Central memory CD8-positive, alpha-beta T cell (primary cell): ENCODE results near the gene CTF1.
A peak's percentile ranks its signal among the peaks of the same experiment; 100 is the strongest.

ENCODE experiments used
- ATAC-seq: fragments of 150-1000 bp; cut with Tn5 transposase; replicated peaks from 2 replicates; pipeline ENCODE4 v1.10.0; 2022; ENCODE audit warnings: mild to moderate bottlenecking, moderate FRiP score, moderate number of reproducible peaks; ENCODE audit not compliant: poor library complexity, severe bottlenecking; ENCODE audit errors: extremely low read depth
- DNase-seq, 2 donors: peaks; one replicate each; pipeline ENCODE4 v3.0.0; 2021; ENCODE audit warnings: low spot score in 2 of 2
- H3K27ac Mint-ChIP-seq: one replicate; pipeline ENCODE4 v1.8.0; 2022; ENCODE audit warnings: low read depth, mild to moderate bottlenecking, moderate library complexity, mixed read lengths
- H3K27me3 Mint-ChIP-seq: one replicate; pipeline ENCODE4 v1.8.0; 2022; ENCODE audit warnings: mixed read lengths
- H3K36me3 Mint-ChIP-seq: one replicate; pipeline ENCODE4 v1.8.0; 2022; ENCODE audit warnings: mild to moderate bottlenecking, moderate library complexity, mixed read lengths; ENCODE audit not compliant: insufficient read depth
- H3K4me1 Mint-ChIP-seq: one replicate; pipeline ENCODE4 v1.8.0; 2022; ENCODE audit warnings: mixed read lengths
- H3K4me3 Mint-ChIP-seq: one replicate; pipeline ENCODE4 v1.8.0; 2022; ENCODE audit warnings: mild to moderate bottlenecking, moderate library complexity, mixed read lengths
- H3K9me3 Mint-ChIP-seq: one replicate; pipeline ENCODE4 v1.8.0; 2022; ENCODE audit warnings: mixed read lengths

CTF1 gene

DNA sequence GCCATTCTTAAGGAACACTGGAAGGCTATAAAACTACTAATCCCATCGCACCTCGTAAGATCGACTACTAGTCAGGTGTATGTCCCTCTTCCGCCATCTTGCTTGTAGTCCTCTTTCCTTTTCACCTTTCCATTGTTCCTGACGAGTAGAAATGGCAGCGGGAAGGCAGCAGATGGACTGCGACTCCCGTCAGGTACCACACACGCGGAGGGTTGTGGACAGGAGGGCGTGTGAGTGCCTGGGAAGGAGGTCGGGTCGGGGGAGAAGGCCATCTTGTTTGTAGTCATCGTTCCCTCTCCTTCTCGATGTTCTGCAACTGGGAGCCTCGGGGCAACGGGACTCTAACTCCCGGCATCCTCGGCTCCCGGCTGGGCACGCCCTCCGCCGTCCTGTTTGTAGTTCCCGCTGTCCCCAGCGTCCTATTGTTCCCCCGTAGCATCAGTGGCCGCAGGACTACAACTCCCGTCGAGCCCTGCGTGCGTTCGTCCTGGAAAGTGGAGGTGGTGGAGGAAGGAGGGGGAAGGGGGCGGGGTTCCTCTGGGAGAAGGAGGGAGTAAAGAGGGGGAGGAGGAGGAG is 26.6 kb downstream of the CTF1 start:
- H3K36me3 Mint-ChIP-seq, result peaks cover 1% of the 10 kb centered on the region
- peak overlapping the region; percentile 91 for H3K27ac Mint-ChIP-seq
- ATAC-seq, result peak; percentile 77
- no peaks in the 10 kb centered on the region for H3K9me3 Mint-ChIP-seq
- H3K27me3 Mint-ChIP-seq, result no peaks in the 10 kb centered on the region
- H3K4me1 Mint-ChIP-seq, result peaks cover 21% of the 10 kb centered on the region
- H3K4me3 Mint-ChIP-seq, result peak overlapping the region; percentile 89
- DNase-seq, result peak; percentile 83 to 93

DNA sequence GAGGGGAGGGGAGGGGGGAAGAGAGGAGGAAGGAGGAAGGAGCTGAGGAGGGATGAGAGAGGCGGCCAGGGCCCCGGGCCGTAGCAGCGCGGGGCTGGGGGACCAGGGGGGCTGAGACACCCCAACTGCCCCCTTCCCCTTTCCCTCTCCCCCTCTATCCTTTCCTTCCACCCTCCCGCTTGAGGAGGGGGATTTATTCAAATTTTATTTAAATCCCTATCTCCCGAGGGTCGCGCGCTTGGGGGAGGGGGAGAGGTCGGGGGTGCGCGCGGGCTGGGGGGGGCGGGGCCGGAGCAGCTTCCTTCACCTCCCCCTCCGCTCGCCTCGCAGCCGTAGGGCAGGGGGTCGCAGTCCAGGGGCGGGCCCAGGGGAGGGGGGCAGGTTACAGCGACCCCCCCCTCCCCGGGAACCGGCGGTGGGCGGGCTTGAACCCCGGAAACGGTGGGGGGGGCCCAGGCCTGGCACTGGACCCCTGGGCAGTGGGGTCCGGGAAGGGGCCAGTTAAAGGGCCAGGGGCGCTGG is 27.2 kb downstream of the CTF1 start, which contains the start of gene FBXL19:
FBXL19 (plus strand) TSS at position 19 of the 522 bp plus-strand sequence. CDS start 2,183 bp downstream, outside the sequence.
- Mint-ChIP-seq H3K27me3 (no peaks in the 10 kb centered on the region), H3K4me1 (peaks cover 21% of the 10 kb centered on the region), H3K4me3 (peak within 1 kb of the TSS; percentile 89), H3K27ac (peak within 1 kb of the TSS; percentile 91), H3K36me3 (peaks cover 1% of the 10 kb centered on the region), H3K9me3 (no peaks in the 10 kb centered on the region)
- ATAC-seq, result no peak
- no peak for DNase-seq

DNA sequence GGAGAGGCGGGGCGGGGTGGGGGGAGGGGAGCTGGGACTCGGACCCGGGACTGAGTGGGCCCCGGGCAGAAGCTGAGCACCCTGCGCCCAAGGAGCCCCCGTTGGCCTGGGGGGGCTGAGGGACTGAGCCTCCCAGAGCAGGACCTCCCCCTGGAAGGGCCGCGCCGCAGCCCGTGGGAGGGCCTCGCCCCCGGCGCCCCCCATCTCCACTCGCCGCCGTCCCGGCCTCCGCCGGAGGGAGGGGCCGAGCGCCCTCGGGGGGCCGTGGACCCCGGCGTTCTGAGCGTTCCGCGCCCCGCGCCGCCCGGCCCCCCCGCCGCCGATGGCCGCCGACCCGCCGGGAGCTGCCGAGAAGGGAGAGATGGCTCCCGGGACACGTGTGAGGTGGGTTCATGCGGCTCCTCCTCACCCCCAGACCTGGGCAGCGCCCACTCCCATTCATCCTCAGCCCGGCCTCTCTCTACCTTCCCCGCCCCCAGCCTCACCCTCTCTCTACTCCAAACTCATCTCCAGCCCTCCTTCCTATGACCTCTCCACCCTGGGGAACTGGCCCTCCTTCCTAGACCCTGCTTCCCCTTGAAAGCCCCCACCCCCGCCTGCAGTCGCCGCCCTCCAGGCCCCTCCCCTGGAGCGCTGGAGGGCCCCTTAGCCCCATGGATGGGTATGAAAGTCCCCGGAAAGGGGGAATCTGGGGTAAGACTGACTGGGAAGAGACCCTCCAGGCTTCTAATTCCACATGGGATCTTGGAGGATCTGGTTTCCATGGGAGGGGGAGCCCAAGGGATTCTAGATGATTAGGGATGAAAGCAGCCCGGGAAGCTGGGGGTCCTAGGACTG is 27.9 kb downstream of the CTF1 start:
- DNase-seq (no peak), ATAC-seq (no peak)
- Mint-ChIP-seq H3K27ac (no peak overlapping the region), H3K9me3 (no peaks in the 10 kb centered on the region), H3K36me3 (peaks cover 1% of the 10 kb centered on the region), H3K27me3 (no peaks in the 10 kb centered on the region), H3K4me3 (peak overlapping the region; percentile 72), H3K4me1 (peaks cover 21% of the 10 kb centered on the region)

DNA sequence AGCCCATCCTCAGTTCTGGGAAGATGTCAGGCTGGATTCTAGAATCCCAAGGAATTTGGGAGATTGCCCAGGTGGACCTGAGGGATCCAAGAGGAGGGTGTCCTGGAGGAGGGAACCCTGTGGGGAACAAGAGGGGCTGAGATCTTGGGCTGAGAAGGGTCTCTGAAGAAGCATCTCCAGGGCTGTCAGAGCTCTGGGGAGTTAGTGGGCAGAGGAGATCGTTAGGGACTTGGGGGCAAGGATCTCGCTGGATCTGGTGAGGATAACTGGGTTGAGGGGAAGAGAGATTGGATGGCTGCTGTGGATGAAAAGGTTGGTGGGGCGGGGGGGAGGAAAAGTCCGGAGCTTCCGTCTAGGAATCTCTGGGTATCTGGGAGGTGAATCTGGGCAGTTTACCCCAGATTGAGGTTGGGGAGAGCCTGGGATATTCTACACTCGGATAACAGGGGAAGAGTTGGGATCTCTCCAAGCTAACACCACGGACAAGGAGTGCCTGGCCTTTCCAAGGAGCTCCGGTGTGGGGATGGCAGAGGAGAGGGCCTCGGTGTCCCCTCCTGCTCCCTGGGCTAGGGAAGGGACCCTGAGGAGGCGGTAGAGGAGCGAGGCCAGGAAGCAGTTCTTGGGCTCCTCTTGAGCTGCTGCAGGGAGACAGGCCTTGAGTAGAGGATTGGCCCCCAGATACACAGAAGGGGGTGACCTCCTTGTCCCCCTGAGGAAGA is 28.7 kb downstream of the CTF1 start:
- DNase-seq (no peak), ATAC-seq (no peak)
- Mint-ChIP-seq H3K36me3 (peaks cover 1% of the 10 kb centered on the region), H3K27ac (peak overlapping the region; percentile 46), H3K27me3 (no peaks in the 10 kb centered on the region), H3K9me3 (no peaks in the 10 kb centered on the region), H3K4me3 (peak overlapping the region; percentile 72), H3K4me1 (peaks cover 21% of the 10 kb centered on the region)

DNA sequence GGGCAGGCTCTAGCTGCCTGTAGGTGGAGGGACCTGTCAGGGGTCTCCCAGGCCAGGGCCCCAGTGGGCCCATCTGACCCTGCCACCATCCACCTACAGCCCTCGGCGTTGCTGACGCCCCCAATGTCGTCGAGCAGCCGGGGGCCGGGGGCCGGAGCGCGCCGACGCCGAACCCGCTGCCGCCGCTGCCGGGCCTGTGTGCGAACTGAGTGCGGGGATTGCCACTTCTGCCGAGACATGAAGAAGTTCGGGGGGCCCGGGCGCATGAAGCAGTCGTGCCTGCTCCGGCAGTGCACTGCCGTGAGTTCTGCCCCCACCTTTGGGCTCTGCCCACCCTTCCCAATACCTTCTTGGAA is 29.2 kb downstream of the CTF1 start:
- peak overlapping the region; percentile 4 for H3K27ac Mint-ChIP-seq
- no peaks in the 10 kb centered on the region for H3K27me3 Mint-ChIP-seq
- DNase-seq, result no peak
- no peak for ATAC-seq
- H3K4me3 Mint-ChIP-seq, result peak overlapping the region; percentile 50
- H3K36me3 Mint-ChIP-seq, result peaks cover 1% of the 10 kb centered on the region
- H3K9me3 Mint-ChIP-seq, result no peaks in the 10 kb centered on the region
- H3K4me1 Mint-ChIP-seq, result peaks cover 21% of the 10 kb centered on the region

DNA sequence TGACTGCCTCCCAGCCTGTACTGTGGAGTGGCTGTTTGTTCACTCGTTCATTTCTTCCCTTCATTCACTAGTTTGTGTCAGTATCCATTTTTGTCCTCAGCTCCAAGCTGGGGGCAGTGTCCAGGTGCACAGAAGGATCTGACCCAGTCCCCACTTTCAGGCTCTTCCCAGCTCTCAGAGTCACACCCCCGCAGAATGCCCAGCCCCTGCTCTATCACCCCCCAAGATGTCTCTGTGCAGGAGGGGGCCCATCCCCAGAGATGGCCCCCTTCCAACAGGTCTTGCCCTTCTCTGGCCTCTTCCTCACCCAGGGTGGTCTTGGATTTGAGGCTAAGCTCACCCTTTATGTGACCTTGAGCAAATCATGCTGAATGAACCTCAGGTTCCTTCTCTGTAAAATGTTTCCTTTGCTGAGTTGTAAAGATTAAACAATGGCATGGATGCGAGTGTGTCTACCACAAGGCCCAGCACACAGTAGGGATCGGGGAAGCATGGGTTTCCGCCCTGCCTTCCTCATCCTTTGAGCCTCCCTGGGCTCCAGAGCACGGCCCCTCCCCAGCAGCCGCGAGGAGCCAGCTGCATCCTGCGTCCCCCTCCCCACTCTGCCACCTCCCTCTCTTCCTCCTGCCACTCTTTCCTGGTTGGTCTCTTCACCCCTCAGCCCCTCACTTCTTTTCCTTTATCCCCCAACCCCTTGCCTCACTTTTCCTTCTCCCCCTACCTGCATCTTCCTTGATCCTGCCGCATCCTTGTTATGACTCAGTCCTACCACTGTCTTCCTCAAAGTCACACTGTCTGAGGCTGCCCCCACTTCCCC is 29.8 kb downstream of the CTF1 start:
- Mint-ChIP-seq H3K27ac (peak overlapping the region; percentile 4), H3K27me3 (no peaks in the 10 kb centered on the region), H3K36me3 (peaks cover 6% of the 10 kb centered on the region), H3K4me3 (peak overlapping the region; percentile 50), H3K9me3 (no peaks in the 10 kb centered on the region), H3K4me1 (peaks cover 21% of the 10 kb centered on the region)
- DNase-seq (no peak), ATAC-seq (no peak)

DNA sequence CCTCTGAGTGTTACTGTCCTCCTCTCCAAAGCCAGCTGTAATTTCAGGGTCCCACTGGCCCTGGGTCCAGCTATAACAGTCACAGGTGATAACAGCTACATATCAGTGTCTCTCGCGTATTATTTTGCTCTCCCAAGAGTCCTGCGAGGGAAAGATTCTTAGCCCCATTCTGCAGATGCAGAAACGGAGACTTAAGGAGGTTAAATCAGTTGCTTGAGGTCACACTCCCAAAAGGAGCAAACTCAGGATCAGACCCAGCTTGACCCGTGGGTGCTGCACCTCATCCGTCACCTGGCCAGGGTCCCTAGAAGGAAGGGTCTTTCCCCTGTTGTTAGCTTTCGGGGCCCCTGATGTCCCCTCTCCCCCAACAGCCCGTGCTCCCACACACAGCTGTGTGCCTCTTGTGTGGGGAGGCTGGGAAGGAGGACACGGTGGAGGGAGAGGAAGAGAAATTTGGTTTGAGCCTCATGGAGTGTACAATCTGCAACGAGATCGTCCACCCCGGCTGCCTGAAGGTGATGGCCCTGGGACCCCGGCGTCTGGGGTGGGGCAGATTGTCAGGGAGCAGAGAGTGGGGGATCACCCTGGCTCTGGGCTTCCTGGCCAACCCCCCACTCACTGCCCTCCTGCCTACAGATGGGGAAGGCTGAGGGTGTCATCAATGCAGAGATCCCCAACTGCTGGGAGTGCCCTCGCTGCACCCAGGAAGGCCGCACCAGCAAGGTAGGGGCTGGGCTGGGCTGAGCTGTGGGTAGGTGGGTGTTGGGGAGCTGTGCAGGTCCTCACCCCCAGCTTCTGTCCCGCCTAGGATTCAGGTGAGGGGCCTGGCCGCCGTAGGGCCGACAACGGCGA is 30.7 kb downstream of the CTF1 start:
- H3K27ac Mint-ChIP-seq, result peak overlapping the region; percentile 25
- H3K4me3 Mint-ChIP-seq, result no peak overlapping the region
- DNase-seq (no peak), ATAC-seq (no peak)
- no peaks in the 10 kb centered on the region for H3K27me3 Mint-ChIP-seq
- peaks cover 9% of the 10 kb centered on the region for H3K36me3 Mint-ChIP-seq
- H3K4me1 Mint-ChIP-seq, result peaks cover 21% of the 10 kb centered on the region
- no peaks in the 10 kb centered on the region for H3K9me3 Mint-ChIP-seq

DNA sequence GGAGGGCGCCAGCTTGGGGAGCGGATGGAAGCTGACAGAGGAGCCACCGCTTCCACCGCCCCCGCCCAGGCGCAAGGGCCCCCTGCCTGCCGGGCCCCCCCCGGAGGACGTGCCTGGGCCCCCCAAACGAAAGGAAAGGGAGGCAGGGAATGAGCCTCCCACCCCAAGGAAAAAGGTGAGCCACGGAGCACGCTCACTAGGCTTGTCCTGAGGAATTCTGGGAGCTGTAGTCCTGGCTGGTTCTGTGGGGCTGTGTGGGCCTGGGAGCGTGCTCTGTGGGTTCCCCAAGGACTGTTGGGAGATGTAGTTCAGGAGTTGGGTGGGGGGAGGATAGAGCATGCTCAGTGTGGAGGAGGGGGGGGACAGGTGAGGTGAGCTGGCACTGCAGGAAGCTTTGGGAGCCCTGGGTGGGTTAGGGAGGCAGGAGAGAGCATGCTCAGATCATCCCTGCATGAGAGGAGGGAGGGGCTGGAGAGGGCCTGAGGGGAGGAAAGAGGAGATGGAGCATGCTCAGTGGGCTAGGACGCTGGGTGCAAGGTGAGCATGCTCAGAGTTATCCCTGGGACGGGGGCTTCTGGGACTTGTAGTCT is 31.5 kb downstream of the CTF1 start:
- ATAC-seq (no peak), DNase-seq (no peak)
- no peak overlapping the region for H3K27ac Mint-ChIP-seq

DNA sequence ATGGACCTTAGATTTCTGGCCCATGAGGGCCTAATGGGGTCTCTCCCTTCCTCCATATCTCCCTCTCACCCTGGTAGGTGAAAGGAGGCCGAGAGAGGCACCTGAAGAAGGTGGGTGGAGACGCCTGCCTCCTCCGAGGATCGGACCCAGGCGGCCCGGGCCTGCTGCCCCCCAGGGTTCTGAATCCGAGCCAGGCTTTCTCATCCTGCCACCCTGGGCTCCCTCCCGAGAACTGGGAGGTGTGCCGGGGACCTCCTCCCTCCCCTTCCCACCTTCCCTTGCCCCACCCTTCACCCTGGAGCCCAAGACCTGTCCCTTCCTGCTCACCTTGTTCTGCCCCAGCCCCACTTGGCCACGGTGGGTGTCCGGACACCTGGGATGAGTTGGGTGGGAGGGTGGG is 32.0 kb downstream of the CTF1 start:
- H3K4me3 Mint-ChIP-seq, result no peak overlapping the region
- H3K27ac Mint-ChIP-seq, result no peak overlapping the region
- no peaks in the 10 kb centered on the region for H3K9me3 Mint-ChIP-seq
- ATAC-seq (no peak), DNase-seq (no peak)
- H3K27me3 Mint-ChIP-seq, result no peaks in the 10 kb centered on the region
- peaks cover 21% of the 10 kb centered on the region for H3K4me1 Mint-ChIP-seq
- peaks cover 11% of the 10 kb centered on the region for H3K36me3 Mint-ChIP-seq

More for the DNA sequence above, 31.5 kb downstream of the CTF1 start:
- Mint-ChIP-seq H3K4me3 (no peak overlapping the region), H3K4me1 (peaks cover 21% of the 10 kb centered on the region), H3K27me3 (no peaks in the 10 kb centered on the region), H3K9me3 (no peaks in the 10 kb centered on the region), H3K36me3 (peaks cover 11% of the 10 kb centered on the region)

DNA sequence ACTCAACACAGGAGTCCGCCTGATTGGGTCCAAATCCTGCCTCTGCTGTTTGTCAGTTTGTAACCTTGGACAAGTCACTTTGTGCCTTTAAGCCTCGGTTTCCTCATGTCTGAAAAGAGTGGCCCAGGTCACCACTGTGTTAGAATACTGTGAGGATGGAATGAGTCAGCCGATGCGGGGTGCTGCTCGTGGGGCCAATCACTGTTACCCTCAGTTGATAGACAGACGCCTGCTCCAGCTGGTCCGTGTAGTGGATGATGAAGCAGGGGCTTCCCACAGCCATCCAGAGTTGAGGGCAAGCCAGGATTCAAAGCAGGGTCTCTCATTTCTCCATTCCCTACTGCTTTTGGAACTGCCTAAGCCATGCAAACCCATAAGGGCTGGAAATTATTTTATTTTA is 32.8 kb downstream of the CTF1 start:
- no peaks in the 10 kb centered on the region for H3K27me3 Mint-ChIP-seq
- peaks cover 21% of the 10 kb centered on the region for H3K4me1 Mint-ChIP-seq
- no peak overlapping the region for H3K4me3 Mint-ChIP-seq
- no peak for ATAC-seq
- DNase-seq, result no peak
- no peaks in the 10 kb centered on the region for H3K9me3 Mint-ChIP-seq
- peaks cover 11% of the 10 kb centered on the region for H3K36me3 Mint-ChIP-seq
- no peak overlapping the region for H3K27ac Mint-ChIP-seq

DNA sequence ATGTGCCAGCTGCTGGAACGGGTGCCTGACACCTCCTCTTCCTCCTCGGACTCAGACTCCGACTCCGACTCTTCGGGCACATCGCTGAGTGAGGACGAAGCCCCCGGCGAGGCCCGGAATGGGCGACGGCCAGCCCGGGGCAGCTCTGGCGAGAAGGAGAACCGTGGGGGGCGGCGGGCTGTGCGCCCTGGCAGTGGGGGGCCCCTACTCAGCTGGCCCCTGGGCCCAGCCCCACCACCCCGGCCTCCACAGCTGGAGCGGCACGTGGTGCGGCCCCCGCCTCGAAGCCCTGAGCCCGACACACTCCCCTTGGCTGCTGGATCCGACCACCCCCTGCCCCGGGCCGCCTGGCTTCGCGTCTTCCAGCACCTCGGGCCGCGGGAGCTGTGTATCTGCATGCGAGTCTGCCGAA is 33.8 kb downstream of the CTF1 start:
- Mint-ChIP-seq H3K9me3 (no peaks in the 10 kb centered on the region), H3K4me1 (peaks cover 23% of the 10 kb centered on the region), H3K4me3 (no peak overlapping the region), H3K36me3 (peaks cover 11% of the 10 kb centered on the region), H3K27ac (no peak overlapping the region), H3K27me3 (no peaks in the 10 kb centered on the region)
- DNase-seq, result no peak
- no peak for ATAC-seq
